IPS-18a (cell line): ENCODE results near the gene SLC44A4.
A peak's percentile ranks its signal among the peaks of the same experiment; 100 is the strongest.
"Not testable (repeated sequence)": the region's sequence is repeated elsewhere in the genome, so short reads cannot be mapped to it uniquely, and the experiment has no call there.

ENCODE experiments used
- H3K27ac ChIP-seq: one replicate; pipeline ENCODE4 v1.5.1; 2013; ENCODE audit warnings: low read length
- H3K27me3 ChIP-seq: one replicate; pipeline ENCODE4 v1.6.1; 2013; ENCODE audit warnings: mild to moderate bottlenecking, low read length; ENCODE audit not compliant: control insufficient read depth, insufficient read depth
- H3K36me3 ChIP-seq: one replicate; pipeline ENCODE4 v1.6.1; 2013; ENCODE audit warnings: low read depth, low read length; ENCODE audit not compliant: control insufficient read depth
- H3K4me1 ChIP-seq: one replicate; pipeline ENCODE4 v1.6.1; 2013; ENCODE audit warnings: low read depth, low read length; ENCODE audit not compliant: control insufficient read depth
- H3K4me3 ChIP-seq: one replicate; pipeline ENCODE4 v1.5.1; 2013; ENCODE audit warnings: low read length
- H3K9ac ChIP-seq: one replicate; pipeline ENCODE4 v1.6.1; 2013; ENCODE audit warnings: mild to moderate bottlenecking, low read length, moderate library complexity
- H3K9me3 ChIP-seq: one replicate; pipeline ENCODE4 v1.6.1; 2013; ENCODE audit warnings: low read depth, low read length; ENCODE audit not compliant: control insufficient read depth

The SLC44A4 gene

DNA sequence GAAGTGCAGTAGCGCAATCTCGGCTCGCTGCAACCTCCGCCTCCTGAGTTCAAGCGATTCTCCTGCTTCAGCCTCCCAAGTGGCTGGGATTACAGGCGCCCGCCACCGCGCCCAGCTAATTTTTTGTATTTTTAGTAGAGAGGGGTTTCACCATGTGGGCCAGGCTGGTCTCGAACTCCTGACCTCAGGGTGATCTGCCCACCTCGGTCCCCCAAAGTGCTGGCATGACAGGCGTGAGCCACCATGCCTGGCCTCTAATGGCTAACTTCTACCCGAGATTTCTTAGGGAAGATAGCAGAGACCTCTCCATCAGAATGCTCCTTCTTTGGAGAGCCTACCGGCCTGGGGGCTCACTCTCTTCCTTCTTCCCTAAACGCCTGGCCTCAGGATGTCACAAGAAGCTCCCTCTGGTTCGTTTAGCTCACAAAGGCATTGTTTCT is 14.7 kb downstream of the SLC44A4 start:
- not testable (repeated sequence) for H3K4me1 ChIP-seq, H3K27ac ChIP-seq, H3K9me3 ChIP-seq

GRCh38 chr6:31862344-31863235 is 16.2 kb downstream of the SLC44A4 start, which contains the start of gene NEU1:
NEU1 (minus strand) TSS chr6:31862821; CDS start chr6:31862776, 45 bp downstream.
- peaks cover 5% of the 10 kb centered on the region for H3K27me3 ChIP-seq
- peak within 1 kb of the TSS; percentile 71 for H3K9ac ChIP-seq
- H3K9me3 ChIP-seq = no peaks in the 10 kb centered on the region
- H3K4me3 ChIP-seq = peak within 1 kb of the TSS; percentile 80
- H3K4me1 ChIP-seq = peaks cover 3% of the 10 kb centered on the region
- peak within 1 kb of the TSS; percentile 26 for H3K27ac ChIP-seq
- H3K36me3 ChIP-seq = peaks cover 9% of the 10 kb centered on the region

More for the DNA sequence above, 14.7 kb downstream of the SLC44A4 start:
- H3K36me3 ChIP-seq, H3K27me3 ChIP-seq: not testable (repeated sequence)
- peak overlapping the region; percentile 76 for H3K4me3 ChIP-seq
- peak overlapping the region; percentile 71 for H3K9ac ChIP-seq

GRCh38 chr6:31861919-31862343 is 16.9 kb downstream of the SLC44A4 start:
- peaks cover 15% of the 10 kb centered on the region for H3K36me3 ChIP-seq
- H3K27me3 ChIP-seq = peaks cover 5% of the 10 kb centered on the region
- H3K27ac ChIP-seq = no peak overlapping the region
- H3K9me3 ChIP-seq = no peaks in the 10 kb centered on the region
- H3K4me3 ChIP-seq = peak overlapping the region; percentile 80
- peak overlapping the region; percentile 29 for H3K9ac ChIP-seq
- H3K4me1 ChIP-seq = peaks cover 3% of the 10 kb centered on the region

- H3K9ac ChIP-seq = no peak overlapping the region
- peaks cover 16% of the 10 kb centered on the region for H3K36me3 ChIP-seq
- no peaks in the 10 kb centered on the region for H3K9me3 ChIP-seq
- H3K27me3 ChIP-seq = peaks cover 5% of the 10 kb centered on the region
- H3K4me1 ChIP-seq = peaks cover 3% of the 10 kb centered on the region
- H3K27ac ChIP-seq = no peak overlapping the region
- H3K4me3 ChIP-seq = no peak overlapping the region
Measured at GRCh38 chr6:31861150-31861549, 17.6 kb downstream of the SLC44A4 start.

DNA sequence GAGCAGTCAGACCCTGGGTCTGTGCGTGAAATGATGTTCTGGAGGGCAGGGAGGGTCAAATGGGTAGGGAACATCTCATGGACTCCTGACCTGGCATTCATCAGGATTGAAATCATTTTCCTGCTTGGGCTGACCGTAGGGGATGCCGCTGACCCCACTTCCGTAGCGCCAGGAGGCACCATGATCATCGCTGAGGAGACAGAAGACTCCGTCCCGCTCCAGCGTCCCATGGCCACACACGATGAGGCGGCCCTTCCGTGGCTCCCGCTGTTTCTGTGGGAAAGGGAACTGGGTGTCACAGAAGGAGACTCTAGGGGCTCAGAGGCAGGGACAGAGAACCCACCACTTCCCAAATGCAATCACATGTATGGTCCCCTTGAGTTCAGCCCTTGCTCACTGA is 18.4 kb downstream of the SLC44A4 start:
- Histone ChIP-seq H3K27ac (no peak overlapping the region), H3K9ac (no peak overlapping the region), H3K4me1 (peaks cover 3% of the 10 kb centered on the region), H3K4me3 (no peak overlapping the region), H3K36me3 (peaks cover 16% of the 10 kb centered on the region), H3K9me3 (no peaks in the 10 kb centered on the region), H3K27me3 (peaks cover 5% of the 10 kb centered on the region)

- peaks cover 16% of the 10 kb centered on the region for H3K36me3 ChIP-seq
- H3K9me3 ChIP-seq = no peaks in the 10 kb centered on the region
- peaks cover 5% of the 10 kb centered on the region for H3K27me3 ChIP-seq
- H3K4me1 ChIP-seq = peaks cover 3% of the 10 kb centered on the region
- no peak overlapping the region for H3K9ac ChIP-seq
- no peak overlapping the region for H3K4me3 ChIP-seq
- no peak overlapping the region for H3K27ac ChIP-seq
Measured at GRCh38 chr6:31859923-31860322, 18.9 kb downstream of the SLC44A4 start.

DNA sequence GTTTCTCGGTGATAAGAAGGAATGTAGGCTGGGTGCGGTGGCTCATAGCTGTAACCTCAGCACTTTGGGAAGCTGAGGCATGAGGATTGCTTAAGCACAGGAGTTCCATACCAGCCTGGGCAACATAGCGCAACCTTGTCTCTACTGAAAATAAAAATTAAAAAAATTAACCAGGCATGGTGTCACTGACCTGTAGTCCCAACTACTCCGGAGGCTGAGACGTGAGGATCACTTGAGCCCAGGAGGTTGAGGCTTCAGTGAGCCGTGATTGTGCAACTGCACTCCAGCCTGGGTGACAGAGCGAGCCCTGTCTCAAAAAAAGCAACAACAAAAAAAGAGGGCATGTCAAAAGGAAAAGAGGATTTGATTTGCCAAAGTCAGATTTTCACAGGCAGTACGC is 20.1 kb downstream of the SLC44A4 start:
- Histone ChIP-seq H3K4me1 (peaks cover 3% of the 10 kb centered on the region), H3K9ac (no peak overlapping the region), H3K36me3 (peaks cover 16% of the 10 kb centered on the region), H3K27me3 (peaks cover 5% of the 10 kb centered on the region), H3K27ac (no peak overlapping the region), H3K4me3 (no peak overlapping the region), H3K9me3 (no peaks in the 10 kb centered on the region)

DNA sequence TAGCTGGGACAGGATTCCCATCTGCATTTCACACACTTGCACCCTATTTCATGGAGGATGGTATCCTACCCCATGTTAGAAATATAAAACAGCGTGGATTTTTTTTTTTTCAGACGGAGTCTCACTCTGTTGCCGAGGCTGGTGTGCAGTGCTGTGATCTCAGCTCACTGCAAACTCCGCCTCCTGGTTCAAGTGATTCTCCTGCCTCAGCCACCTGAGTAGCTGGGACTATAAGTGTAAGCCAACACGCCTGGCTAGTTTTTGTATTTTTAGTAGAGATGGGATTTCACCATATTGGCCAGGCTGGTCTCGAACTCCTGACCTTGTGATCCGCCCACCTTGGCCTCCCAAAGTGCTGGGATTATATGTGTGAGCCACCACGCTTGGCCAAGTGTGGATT is 21.0 kb downstream of the SLC44A4 start:
- H3K9ac ChIP-seq, H3K27ac ChIP-seq, H3K9me3 ChIP-seq, H3K4me1 ChIP-seq, H3K4me3 ChIP-seq, H3K27me3 ChIP-seq: not testable (repeated sequence)
- peaks cover 16% of the 10 kb centered on the region for H3K36me3 ChIP-seq

- H3K27me3 ChIP-seq, H3K4me3 ChIP-seq, H3K9ac ChIP-seq, H3K36me3 ChIP-seq, H3K9me3 ChIP-seq, H3K27ac ChIP-seq, H3K4me1 ChIP-seq: not testable (repeated sequence)
Measured at GRCh38 chr6:31851980-31852718, 26.6 kb downstream of the SLC44A4 start.

DNA sequence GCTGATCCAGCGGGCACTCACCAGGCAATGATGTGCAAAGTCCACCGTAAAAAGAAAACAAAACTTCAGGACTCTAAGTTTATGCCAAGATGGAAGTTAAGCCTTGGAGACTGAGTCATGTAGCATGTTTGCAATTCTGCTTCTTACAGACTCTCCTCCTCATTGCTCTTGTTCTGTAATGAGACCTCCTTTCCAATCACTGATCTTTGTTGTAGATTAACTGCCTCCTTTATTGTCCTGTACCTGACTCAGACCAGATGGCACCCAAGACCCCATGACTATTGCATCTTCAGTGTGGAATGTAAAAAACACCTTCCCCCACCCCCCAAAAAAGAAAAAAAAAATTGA is 27.3 kb downstream of the SLC44A4 start:
- no peaks in the 10 kb centered on the region for H3K9me3 ChIP-seq
- H3K36me3 ChIP-seq = no peaks in the 10 kb centered on the region
- H3K27ac ChIP-seq = no peak overlapping the region
- H3K4me3 ChIP-seq = no peak overlapping the region
- H3K9ac ChIP-seq = no peak overlapping the region
- H3K27me3 ChIP-seq = no peaks in the 10 kb centered on the region
- no peaks in the 10 kb centered on the region for H3K4me1 ChIP-seq

DNA sequence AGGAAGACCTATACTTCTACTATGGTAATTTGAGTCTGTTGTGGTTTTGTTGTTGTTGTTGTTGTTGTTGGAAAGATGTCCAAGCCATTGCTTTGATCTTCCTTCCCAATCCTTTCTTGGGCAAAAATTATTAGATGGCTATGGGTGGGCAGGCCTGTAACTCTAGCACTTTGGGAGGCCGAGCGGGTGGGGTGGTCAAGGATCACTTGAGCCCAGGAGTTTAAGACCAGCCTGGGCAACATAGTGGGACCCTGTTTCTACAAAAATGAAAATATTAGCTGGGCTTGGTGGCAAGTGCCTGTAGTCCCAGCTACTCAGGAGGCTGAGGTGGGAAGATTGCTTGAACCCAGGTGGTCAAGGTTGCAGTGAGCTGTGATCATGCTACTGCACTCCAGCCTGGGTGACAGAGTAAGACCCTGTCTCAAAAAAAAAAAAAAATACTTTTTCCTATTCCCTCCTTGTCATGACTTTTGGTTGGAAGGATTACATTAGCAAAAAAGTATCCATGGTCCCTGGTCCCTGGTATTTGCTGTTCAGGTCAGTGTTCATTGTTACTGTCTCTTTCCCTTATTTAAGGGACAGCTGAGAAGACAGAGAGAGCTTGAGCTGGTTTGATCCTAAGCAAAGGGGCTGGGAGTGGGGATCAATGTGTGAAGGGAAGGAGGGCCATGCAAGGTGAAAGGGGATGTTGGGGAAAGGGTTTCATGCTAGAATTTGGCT is 27.9 kb downstream of the SLC44A4 start:
- Histone ChIP-seq H3K27ac (no peak overlapping the region), H3K9ac (no peak overlapping the region), H3K4me3 (no peak overlapping the region), H3K4me1 (no peaks in the 10 kb centered on the region), H3K27me3 (no peaks in the 10 kb centered on the region), H3K9me3 (no peaks in the 10 kb centered on the region), H3K36me3 (no peaks in the 10 kb centered on the region)
